MM.1S (cell line): ENCODE results near the gene MT1B.

ENCODE experiments used
- EZH2phosphoT487 ChIP-seq: fragments of 300-600 bp; sonication (generic); IDR thresholded peaks from 2 replicates; pipeline ENCODE4 v1.6.1; 2018; ENCODE audit warnings: antibody characterized with exemption, low read length
- TF ChIP-seq, protein P1 (sequence below): fragments of 300-600 bp; sonication (generic); IDR thresholded peaks from 2 replicates; pipeline ENCODE4 v1.5.1; 2016; ENCODE audit warnings: antibody characterized with exemption, low read length, mixed read lengths

GRCh38 chr16:56669005-56669839 is 17.5 kb downstream of the MT1B start, which contains the start of gene MT1H:
- TF ChIP-seq, protein P1, sequence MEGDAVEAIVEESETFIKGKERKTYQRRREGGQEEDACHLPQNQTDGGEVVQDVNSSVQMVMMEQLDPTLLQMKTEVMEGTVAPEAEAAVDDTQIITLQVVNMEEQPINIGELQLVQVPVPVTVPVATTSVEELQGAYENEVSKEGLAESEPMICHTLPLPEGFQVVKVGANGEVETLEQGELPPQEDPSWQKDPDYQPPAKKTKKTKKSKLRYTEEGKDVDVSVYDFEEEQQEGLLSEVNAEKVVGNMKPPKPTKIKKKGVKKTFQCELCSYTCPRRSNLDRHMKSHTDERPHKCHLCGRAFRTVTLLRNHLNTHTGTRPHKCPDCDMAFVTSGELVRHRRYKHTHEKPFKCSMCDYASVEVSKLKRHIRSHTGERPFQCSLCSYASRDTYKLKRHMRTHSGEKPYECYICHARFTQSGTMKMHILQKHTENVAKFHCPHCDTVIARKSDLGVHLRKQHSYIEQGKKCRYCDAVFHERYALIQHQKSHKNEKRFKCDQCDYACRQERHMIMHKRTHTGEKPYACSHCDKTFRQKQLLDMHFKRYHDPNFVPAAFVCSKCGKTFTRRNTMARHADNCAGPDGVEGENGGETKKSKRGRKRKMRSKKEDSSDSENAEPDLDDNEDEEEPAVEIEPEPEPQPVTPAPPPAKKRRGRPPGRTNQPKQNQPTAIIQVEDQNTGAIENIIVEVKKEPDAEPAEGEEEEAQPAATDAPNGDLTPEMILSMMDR, result no peak
- TF ChIP-seq EZH2phosphoT487, result no peak
